ENCODE measurements around the gene JTB.

- TF ChIP-seq KDM2B (CRISPR knock-in tag; IDR thresholded peaks at IDR 0.05) (no peak), EGR1 (conservative IDR thresholded peaks at IDR 0.05) (no peak)
These were observed 30.7 kb downstream of the JTB start, which contains the start of gene DENND4B for GRCh38 chr1:153946622-153947241.
